Colonic mucosa (tissue), 4 donors: ENCODE data around the gene GALNT18. TPM values are rescaled to one million over a fixed set of nuclear protein-coding genes. Genes with fewer than 3 reads are reported as not detected.

ENCODE experiments used
- DNase-seq: peaks from one replicate; pipeline ENCODE4 v3.0.0-alpha.2; 2020
- H3K27ac ChIP-seq: fragments of 200-600 bp; one replicate; pipeline ENCODE4 v1.8.0; 2021
- H3K27me3 ChIP-seq: fragments of 200-600 bp; one replicate; pipeline ENCODE4 v1.8.0; 2021
- H3K36me3 ChIP-seq: fragments of 200-600 bp; one replicate; pipeline ENCODE4 v1.8.0; 2021
- H3K4me1 ChIP-seq: fragments of 200-600 bp; one replicate; pipeline ENCODE4 v1.8.0; 2021; ENCODE audit warnings: mild to moderate bottlenecking
- H3K4me3 ChIP-seq: fragments of 200-600 bp; one replicate; pipeline ENCODE4 v1.8.0; 2021
- H3K9ac ChIP-seq, 2 donors: one replicate each; pipeline ENCODE4 v1.7.0; 2013; ENCODE audit warnings: control low read depth in 2 of 2, low read depth in 2 of 2, low read length in 2 of 2
- H3K9me3 ChIP-seq: fragments of 200-600 bp; one replicate; pipeline ENCODE4 v1.8.0; 2021
- CTCF ChIP-seq: fragments of 200-600 bp; IDR thresholded peaks from one replicate; pipeline ENCODE4 v1.8.0; 2022; ENCODE audit warnings: antibody characterized with exemption, mild to moderate bottlenecking
- intact Hi-C: fragments of 100-400 bp; cut with DNase I; formaldehyde crosslinking; loops from one replicate; pipeline ENCODE4 v1.14.1; 2022
- total RNA-seq, 2 donors: library from RNA; stranded (reverse); fragmentation: NEBNext Ultra II Directional in 1 of 2; extraction: Animal tissue kit (Norgen Biotek cat#: 25700) in 1 of 2; gene quantifications; one replicate each; pipeline ENCODE4 v1.2.1, GENCODE V29; 2021
- donor health status: healthy.
- donor health status: DM: no; HTN: no; CAD: no.
- donor health status: DM: no; HTN: no; CAD: no.

Gene GALNT18
- total RNA-seq, 2 donors from 2014 or later, result 3.6 to 8.3 TPM

- no peaks in the 10 kb centered on the region for H3K27me3 ChIP-seq
- no peaks in the 10 kb centered on the region for H3K4me1 ChIP-seq
- no peak overlapping the region for H3K4me3 ChIP-seq
- no peak for DNase-seq
- no peak for TF ChIP-seq CTCF
- no peaks in the 10 kb centered on the region for H3K36me3 ChIP-seq
- H3K9me3 ChIP-seq, result no peaks in the 10 kb centered on the region
- intact Hi-C loops, result no loop called here
- H3K9ac ChIP-seq, result no peak overlapping the region
- no peak overlapping the region for H3K27ac ChIP-seq
These were observed 92.8 kb downstream of the GALNT18 start for GRCh38 chr11:11528986-11529385.

- H3K9ac ChIP-seq, result no peak overlapping the region
- no peak overlapping the region for H3K27ac ChIP-seq
- no peak for TF ChIP-seq CTCF
- intact Hi-C loops, result no loop called here
- no peaks in the 10 kb centered on the region for H3K9me3 ChIP-seq
- no peaks in the 10 kb centered on the region for H3K27me3 ChIP-seq
- H3K36me3 ChIP-seq, result no peaks in the 10 kb centered on the region
- DNase-seq, result no peak
- no peaks in the 10 kb centered on the region for H3K4me1 ChIP-seq
- no peak overlapping the region for H3K4me3 ChIP-seq
These were observed 96.5 kb downstream of the GALNT18 start for GRCh38 chr11:11525283-11525682.

GRCh38 chr11:11524436-11525061 is 97.3 kb downstream of the GALNT18 start:
- Histone ChIP-seq H3K9me3 (no peaks in the 10 kb centered on the region), H3K9ac (no peak overlapping the region), H3K27me3 (no peaks in the 10 kb centered on the region), H3K4me3 (no peak overlapping the region), H3K27ac (no peak overlapping the region), H3K36me3 (no peaks in the 10 kb centered on the region), H3K4me1 (no peaks in the 10 kb centered on the region)
- no peak for TF ChIP-seq CTCF
- DNase-seq, result no peak
- intact Hi-C loops, result no loop called here

GRCh38 chr11:11522591-11522990 is 99.2 kb downstream of the GALNT18 start:
- TF ChIP-seq CTCF, result no peak
- Histone ChIP-seq H3K4me1 (no peaks in the 10 kb centered on the region), H3K4me3 (no peak overlapping the region), H3K9me3 (no peaks in the 10 kb centered on the region), H3K27ac (no peak overlapping the region), H3K36me3 (no peaks in the 10 kb centered on the region), H3K9ac (no peak overlapping the region), H3K27me3 (no peaks in the 10 kb centered on the region)
- intact Hi-C loops, result no loop called here
- no peak for DNase-seq

GRCh38 chr11:11521306-11522002 is 100.4 kb downstream of the GALNT18 start:
- DNase-seq, result no peak
- no peak overlapping the region for H3K9ac ChIP-seq
- H3K36me3 ChIP-seq, result no peaks in the 10 kb centered on the region
- H3K4me1 ChIP-seq, result no peaks in the 10 kb centered on the region
- no peak for TF ChIP-seq CTCF
- no peaks in the 10 kb centered on the region for H3K27me3 ChIP-seq
- H3K4me3 ChIP-seq, result no peak overlapping the region
- H3K27ac ChIP-seq, result no peak overlapping the region
- intact Hi-C loops, result no loop called here
- H3K9me3 ChIP-seq, result no peaks in the 10 kb centered on the region
